ENCODE data around the gene SLC20A1. TPM values are rescaled to one million over a fixed set of nuclear protein-coding genes. Genes with fewer than 3 reads are reported as not detected.

SLC20A1 gene
- total RNA-seq, 1 experiment from 2014 or later: 123 TPM

- H3K79me2 ChIP-seq (ENCODE audit: insufficient read depth, low read length): no peaks in the 10 kb centered on the region
- H4K8ac ChIP-seq (replicated peaks; ENCODE audit: insufficient read length, low read depth, low read length): no peak overlapping the region
- H3K18ac ChIP-seq (ENCODE audit: insufficient read length, low read depth, low read length): no peak overlapping the region
- no peak overlapping the region for H2AK5ac ChIP-seq (ENCODE audit: insufficient read length, low read length)
- no peaks in the 10 kb centered on the region for H3K9me3 ChIP-seq (ENCODE audit: control insufficient read depth, low read depth, low read length)
- no peak overlapping the region for H2BK15ac ChIP-seq (ENCODE audit: low read depth, low read length)
- no peak overlapping the region for H3K4me2 ChIP-seq (ENCODE audit: insufficient read depth, insufficient read length, low read length)
- H3T11ph ChIP-seq (ENCODE audit: low read length): no peak overlapping the region
- DNase-seq: no peak
- no peak overlapping the region for H3K56ac ChIP-seq (ENCODE audit: insufficient read length, low read depth, low read length)
- H2BK5ac ChIP-seq (ENCODE audit: insufficient read length, low read length): no peak overlapping the region
- H3K36me3 Mint-ChIP-seq (ENCODE audit: insufficient read depth in 1 of 3, low read depth in 3 of 3): peaks cover 0 to 5% (median 0%) of the 10 kb centered on the region in 3 experiments; a peak in 1 of 7 replicates
- no peaks in the 10 kb centered on the region for H3K79me1 ChIP-seq (ENCODE audit: insufficient read depth, low read depth, low read length, poor library complexity, severe bottlenecking)
- no peak overlapping the region for H3K27ac ChIP-seq (ENCODE audit: insufficient read length, low read depth, low read length)
- H2AFZ ChIP-seq (ENCODE audit: low read length): no peak overlapping the region
- no peaks in the 10 kb centered on the region; the same call in 1 of the 2 replicates for H3K27me3 Mint-ChIP-seq (ENCODE audit: low read depth)
- peaks cover 5 to 7% of the 10 kb centered on the region in 2 experiments for H3K4me1 Mint-ChIP-seq
- TF ChIP-seq CTCF (conservative IDR thresholded peaks at IDR 0.05): no peak
- no peak overlapping the region for H4K91ac ChIP-seq (ENCODE audit: insufficient read length, low read depth, low read length)
- H2BK20ac ChIP-seq (ENCODE audit: low read depth, low read length, poor library complexity, severe bottlenecking): no peak overlapping the region
- H3K4me3 Mint-ChIP-seq: no peak overlapping the region
- H3K27me3 ChIP-seq (ENCODE audit: insufficient read depth, low read length): no peaks in the 10 kb centered on the region
- no peak overlapping the region for H3K23ac ChIP-seq (ENCODE audit: insufficient read length, low read depth, low read length)
- H3K23me2 ChIP-seq (ENCODE audit: insufficient read length, low read depth, low read length, poor library complexity, severe bottlenecking): no peaks in the 10 kb centered on the region
- no peak overlapping the region for H4K5ac ChIP-seq (ENCODE audit: insufficient read length, low read depth, low read length)
- H3K4me1 ChIP-seq (ENCODE audit: insufficient read depth, low read length): no peaks in the 10 kb centered on the region
- no peaks in the 10 kb centered on the region for H4K20me1 ChIP-seq (ENCODE audit: control insufficient read depth, insufficient read depth, insufficient read length)
- H3K9me3 Mint-ChIP-seq: peaks cover 0 to 3% of the 10 kb centered on the region in 2 experiments; a peak in 1 of 5 replicates
- no peak overlapping the region for H3K4ac ChIP-seq (ENCODE audit: low read depth, low read length)
- no peak overlapping the region for H2BK120ac ChIP-seq (ENCODE audit: low read depth, low read length, poor library complexity, severe bottlenecking)
- no peak overlapping the region for H3K9ac ChIP-seq (ENCODE audit: extremely low read depth, insufficient read length, low read length)
- no peak overlapping the region for H3K27ac Mint-ChIP-seq
- WGBS (ENCODE audit: extremely low coverage, insufficient read length, low lambda C conversion rate): no CpG with 5 or more reads among the region's 10 CpGs
- no peak overlapping the region for H2BK12ac ChIP-seq (ENCODE audit: insufficient read length, low read depth, low read length)
- H3K14ac ChIP-seq (ENCODE audit: insufficient read depth, low read length): no peak overlapping the region
Observed at GRCh38 chr2:112597537-112598322, 48.0 kb upstream of the SLC20A1 start.

Data from H9 (cell line).